Activated CD8-positive, alpha-beta T cell treated with anti-CD3 and anti-CD28 coated beads for 36 hours (primary cell): ENCODE measurements around the gene TRIM46. TPM values are rescaled to one million over a fixed set of nuclear protein-coding genes. Genes with fewer than 3 reads are reported as not detected.
"Not testable (repeated sequence)": the region's sequence is repeated elsewhere in the genome, so short reads cannot be mapped to it uniquely, and the experiment has no call there.

ENCODE experiments used
- ATAC-seq: fragments of 200-7000 bp; cut with Tn5 transposase; one replicate; pipeline ENCODE4 v1.10.0; 2021; ENCODE audit warnings: mild to moderate bottlenecking, moderate library complexity
- CTCF ChIA-PET: fragments of 350-600 bp; sonication (Branson Sonifier 250); formaldehyde crosslinking; loops from one replicate; lab custom pipeline; 2021; ENCODE audit warnings: antibody characterized with exemption; lab: Charles Lee
- POLR2A ChIA-PET: fragments of 350-600 bp; sonication (Branson Sonifier 250); formaldehyde crosslinking; loops from one replicate; lab custom pipeline; 2021; ENCODE audit warnings: antibody characterized with exemption; lab: Charles Lee
- DNase-seq: peaks from one replicate; pipeline ENCODE4 v3.0.0-alpha.2; 2020
- H3K27ac Mint-ChIP-seq: one replicate; pipeline ENCODE4 v1.8.0; 2021; ENCODE audit warnings: mild to moderate bottlenecking, mixed read lengths
- H3K27me3 Mint-ChIP-seq: one replicate; pipeline ENCODE4 v1.8.0; 2021; ENCODE audit warnings: mixed read lengths
- H3K36me3 Mint-ChIP-seq: one replicate; pipeline ENCODE4 v1.8.0; 2021; ENCODE audit warnings: low read depth, mixed read lengths
- H3K4me1 Mint-ChIP-seq: one replicate; pipeline ENCODE4 v1.8.0; 2021; ENCODE audit warnings: low read depth, mixed read lengths
- H3K4me3 Mint-ChIP-seq: one replicate; pipeline ENCODE4 v1.8.0; 2021; ENCODE audit warnings: mild to moderate bottlenecking, moderate library complexity, mixed read lengths
- H3K9me3 Mint-ChIP-seq: one replicate; pipeline ENCODE4 v1.8.0; 2021; ENCODE audit warnings: mixed read lengths
- CTCF ChIP-seq: fragments of 200-600 bp; IDR thresholded peaks from one replicate; pipeline ENCODE4 v1.8.0; 2022; ENCODE audit warnings: antibody characterized with exemption, mild to moderate bottlenecking
- intact Hi-C: fragments of 100-400 bp; cut with micrococcal nuclease; formaldehyde crosslinking; loops from one replicate; pipeline ENCODE4 v1.10.0; 2022
- total RNA-seq, 2 experiments: library from RNA; stranded (reverse); gene quantifications; one replicate each; pipeline ENCODE4 v1.2.3, GENCODE V29; 2021

Gene TRIM46
- total RNA-seq, 2 experiments from 2014 or later, result 5.8 to 6.1 TPM

GRCh38 chr1:155208541-155209311 lies 35.1 kb downstream of the TRIM46 start, which contains the start of gene MTX1:
MTX1 (plus strand) TSS chr1:155208695; CDS start chr1:155208805, 110 bp downstream.
- ATAC-seq (peak; percentile 86), DNase-seq (peak; percentile 94)
- intact Hi-C loops, result loop anchor here (2.0 to 5.0 kb wide), 2 partner anchors 18 to 34 kb away; a partner anchor contains a TSS
- Mint-ChIP-seq H3K27ac (peak within 1 kb of the TSS; percentile 89), H3K36me3 (peaks cover 2% of the 10 kb centered on the region), H3K4me3 (peak within 1 kb of the TSS; percentile 92), H3K27me3 (no peaks in the 10 kb centered on the region), H3K4me1 (peaks cover 29% of the 10 kb centered on the region), H3K9me3 (no peaks in the 10 kb centered on the region)
- TF ChIP-seq CTCF, result no peak
- CTCF ChIA-PET, result interaction anchor here (0.8 to 7.4 kb wide), 13 partner anchors 14 to 401 kb away, joined by 3 to 61 read pairs (median 14); partner anchors contain the start of genes KRTCAP2, SCAMP3 and TRIM46
- POLR2A ChIA-PET, result interaction anchor here (1.2 to 3.8 kb wide), 10 partner anchors 10 to 65 kb away, joined by 3 to 52 read pairs (median 6); partner anchors contain the start of gene CLK2

- H3K36me3 Mint-ChIP-seq, result peaks cover 2% of the 10 kb centered on the region
- no peaks in the 10 kb centered on the region for H3K27me3 Mint-ChIP-seq
- peaks cover 29% of the 10 kb centered on the region for H3K4me1 Mint-ChIP-seq
- no peak for TF ChIP-seq CTCF
- H3K27ac Mint-ChIP-seq, result peak overlapping the region; percentile 89
- no peaks in the 10 kb centered on the region for H3K9me3 Mint-ChIP-seq
- CTCF ChIA-PET, result interaction anchor here (1.0 to 7.4 kb wide), 6 partner anchors 14 to 124 kb away, joined by 3 to 61 read pairs (median 10); partner anchors contain the start of gene KRTCAP2
- DNase-seq, result no peak
- intact Hi-C loops, result loop anchor here (2.0 to 5.0 kb wide), 2 partner anchors 17 to 33 kb away; a partner anchor contains a TSS
- POLR2A ChIA-PET, result interaction anchor here (1.2 to 3.8 kb wide), 8 partner anchors 10 to 52 kb away, joined by 3 to 52 read pairs (median 6); a partner anchor contains a TSS
- no peak for ATAC-seq
- H3K4me3 Mint-ChIP-seq, result peak overlapping the region; percentile 92
Measured at GRCh38 chr1:155209312-155209721, 35.7 kb downstream of the TRIM46 start.

- ATAC-seq, result no peak
- Mint-ChIP-seq H3K4me3 (peak overlapping the region; percentile 92), H3K36me3 (peaks cover 6% of the 10 kb centered on the region), H3K4me1 (peaks cover 29% of the 10 kb centered on the region), H3K27me3 (no peaks in the 10 kb centered on the region), H3K9me3 (no peaks in the 10 kb centered on the region), H3K27ac (peak overlapping the region; percentile 6)
- ChIA-PET POLR2A (interaction anchor here (0.7 to 2.0 kb wide), 3 partner anchors 9 to 18 kb away, joined by 3 to 8 read pairs (median 4); no protein-coding TSS in a partner anchor), CTCF (interaction anchor here (1.0 to 7.4 kb wide), 5 partner anchors 14 to 125 kb away, joined by 3 to 61 read pairs (median 14); no protein-coding TSS in a partner anchor)
- DNase-seq, result no peak
- TF ChIP-seq CTCF, result no peak
- intact Hi-C loops, result no loop called here
Measured at GRCh38 chr1:155210314-155211104, 36.9 kb downstream of the TRIM46 start.

GRCh38 chr1:155211381-155212050 lies 37.9 kb downstream of the TRIM46 start:
- H3K27ac Mint-ChIP-seq, ATAC-seq, DNase-seq, intact Hi-C loops, H3K9me3 Mint-ChIP-seq, H3K27me3 Mint-ChIP-seq, H3K36me3 Mint-ChIP-seq, H3K4me3 Mint-ChIP-seq: not testable (repeated sequence)
- peaks cover 29% of the 10 kb centered on the region for H3K4me1 Mint-ChIP-seq
- ChIA-PET POLR2A (interaction anchor here (0.7 kb wide), 1 partner anchor 19 kb away, joined by 3 read pairs; no protein-coding TSS in a partner anchor), CTCF (interaction anchor here (1.3 to 7.4 kb wide), 2 partner anchors 13 to 39 kb away, joined by 4 to 47 read pairs; no protein-coding TSS in a partner anchor)

GRCh38 chr1:155212051-155212440 lies 38.4 kb downstream of the TRIM46 start:
- POLR2A ChIA-PET, H3K36me3 Mint-ChIP-seq, DNase-seq, H3K27me3 Mint-ChIP-seq, H3K27ac Mint-ChIP-seq, intact Hi-C loops, H3K4me3 Mint-ChIP-seq, ATAC-seq, H3K9me3 Mint-ChIP-seq: not testable (repeated sequence)
- peaks cover 25% of the 10 kb centered on the region for H3K4me1 Mint-ChIP-seq
- CTCF ChIA-PET, result interaction anchor here (1.3 to 7.4 kb wide), 2 partner anchors 13 to 39 kb away, joined by 4 to 47 read pairs; no protein-coding TSS in a partner anchor

GRCh38 chr1:155214702-155215101 lies 41.1 kb downstream of the TRIM46 start:
- not testable (repeated sequence) for H3K27me3 Mint-ChIP-seq
- ATAC-seq, result peak; percentile 34
- peak overlapping the region; percentile 0 for H3K27ac Mint-ChIP-seq

More at GRCh38 chr1:155214702-155215101, 41.1 kb downstream of the TRIM46 start:
- CTCF ChIA-PET, H3K36me3 Mint-ChIP-seq, intact Hi-C loops, H3K4me3 Mint-ChIP-seq, H3K9me3 Mint-ChIP-seq, DNase-seq, POLR2A ChIA-PET: not testable (repeated sequence)
- peaks cover 22% of the 10 kb centered on the region for H3K4me1 Mint-ChIP-seq
